Right lobe of liver (tissue), 6 donors: ENCODE data around the gene NPW. TPM values are rescaled to one million over a fixed set of nuclear protein-coding genes. Genes with fewer than 3 reads are reported as not detected.

Experiments used
- ATAC-seq, 4 donors: fragments of 200-7000 bp; cut with Tn5 transposase; one replicate each; pipeline ENCODE4 v1.9.1; 2020; ENCODE audit warnings: mild to moderate bottlenecking in 4 of 4, moderate library complexity in 4 of 4
- DNase-seq, 3 donors: peaks; one replicate each; pipeline ENCODE4 v3.0.0-alpha.2; 2020
- H3K27ac ChIP-seq, 3 donors: fragments of 200-600 bp; one replicate each; pipeline ENCODE4 v1.8.0; 2022
- H3K27me3 ChIP-seq, 2 donors: fragments of 200-600 bp; one replicate each; pipeline ENCODE4 v1.8.0; 2022
- H3K36me3 ChIP-seq, 4 donors: fragments of 200-600 bp; sonication (generic) in 1 of 4; one replicate each; pipeline versions ENCODE4 v1.5.1 to v1.8.0; 2017 to 2022; ENCODE audit warnings: control low read depth in 1 of 4
- H3K4me1 ChIP-seq, 4 donors: fragments of 200-600 bp; sonication (generic) in 1 of 4; one replicate each; pipeline versions ENCODE4 v1.5.1 to v1.8.0; 2017 to 2022; ENCODE audit warnings: control low read depth in 1 of 4
- H3K4me3 ChIP-seq, 3 donors: fragments of 200-600 bp; one replicate each; pipeline ENCODE4 v1.8.0; 2022
- H3K9me3 ChIP-seq, 4 donors: fragments of 200-600 bp; sonication (generic) in 1 of 4; one replicate each; pipeline versions ENCODE4 v1.5.1 to v1.8.0; 2017 to 2022; ENCODE audit warnings: control low read depth in 1 of 4
- POLR2A ChIP-seq: fragments of 450-650 bp; IDR thresholded peaks from one replicate; pipeline ENCODE4 v1.6.1; 2017; ENCODE audit warnings: antibody characterized with exemption, mild to moderate bottlenecking
- WGBS: methylation state at CpG from one replicate; pipeline ENCODE4 v1.1.6; 2018; ENCODE audit warnings: low coverage, low lambda C conversion rate; ENCODE audit not compliant: insufficient coverage; ENCODE audit errors: missing lambda C conversion rate; 5-methylcytosine and 5-hydroxymethylcytosine counted together
- intact Hi-C, 2 donors: fragments of 100-400 bp; cut with DNase I; formaldehyde crosslinking; loops; one replicate each; pipeline versions ENCODE4 v1.11.2 to v1.14.1; 2022
- small RNA-seq, 2 experiments: library from RNA; depleted of rRNA; stranded (forward); fragments of <200 nt; gene quantifications; one replicate each; pipeline ENCODE3, GENCODE V24; 2016
- total RNA-seq, 6 experiments: library from RNA; depleted of rRNA in 2 of 6; stranded (reverse); fragments of >200 nt in 2 of 6; fragmentation: NEBNext Ultra II Directional in 3 of 6; extraction: Animal tissue kit (Norgen Biotek cat#: 25700) in 3 of 6; gene quantifications; one replicate each; pipeline versions ENCODE4 v1.1.0 to v1.2.4, GENCODE V29; 2016 to 2023
- TF ChIP-seq, protein P1 (sequence below), 4 donors: fragments of 200-600 bp in 3 of 4; fragments of 450-650 bp in 1 of 4; IDR thresholded peaks; one replicate each; pipeline versions ENCODE4 v1.5.1 to v1.8.0; 2016 to 2022; ENCODE audit warnings: antibody characterized with exemption in 4 of 4, mild to moderate bottlenecking in 2 of 4
- donor health status: DM: no; HTN: yes; CAD: no.
- donor health status: DM: no; HTN: no; CAD: no.
- donor health status: DM: no; HTN: no; CAD: no.
- donor health status: DM: no; HTN: yes; CAD: no.
- donor health status: DM: no; HTN: yes; CAD: no.

NPW gene
- total RNA-seq, 6 experiments from 2014 or later: 2.7 to 12.3 (median 8.2) TPM

DNA sequence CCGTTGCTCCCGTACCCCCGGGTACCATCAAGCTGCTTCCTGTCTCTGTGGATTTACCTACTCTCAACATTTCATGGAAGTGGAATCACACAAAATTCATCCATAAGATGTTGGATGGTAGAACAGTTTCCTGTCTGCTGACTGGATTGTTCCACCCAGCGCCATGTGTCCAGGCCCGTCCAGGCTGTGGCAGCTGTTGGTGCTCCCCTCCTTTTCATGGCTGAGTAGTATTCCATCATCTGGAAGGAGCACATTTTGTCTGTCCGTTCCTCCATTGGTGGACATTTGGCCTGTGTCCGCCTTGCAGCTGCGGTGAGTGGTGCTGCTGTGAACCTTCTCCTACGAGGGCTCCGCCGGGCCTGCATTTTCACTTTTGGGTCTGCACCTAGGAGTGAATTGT, 46.6 kb downstream of the NPW start:
- no peak for DNase-seq
- no peak for TF ChIP-seq POLR2A
- TF ChIP-seq, protein P1, sequence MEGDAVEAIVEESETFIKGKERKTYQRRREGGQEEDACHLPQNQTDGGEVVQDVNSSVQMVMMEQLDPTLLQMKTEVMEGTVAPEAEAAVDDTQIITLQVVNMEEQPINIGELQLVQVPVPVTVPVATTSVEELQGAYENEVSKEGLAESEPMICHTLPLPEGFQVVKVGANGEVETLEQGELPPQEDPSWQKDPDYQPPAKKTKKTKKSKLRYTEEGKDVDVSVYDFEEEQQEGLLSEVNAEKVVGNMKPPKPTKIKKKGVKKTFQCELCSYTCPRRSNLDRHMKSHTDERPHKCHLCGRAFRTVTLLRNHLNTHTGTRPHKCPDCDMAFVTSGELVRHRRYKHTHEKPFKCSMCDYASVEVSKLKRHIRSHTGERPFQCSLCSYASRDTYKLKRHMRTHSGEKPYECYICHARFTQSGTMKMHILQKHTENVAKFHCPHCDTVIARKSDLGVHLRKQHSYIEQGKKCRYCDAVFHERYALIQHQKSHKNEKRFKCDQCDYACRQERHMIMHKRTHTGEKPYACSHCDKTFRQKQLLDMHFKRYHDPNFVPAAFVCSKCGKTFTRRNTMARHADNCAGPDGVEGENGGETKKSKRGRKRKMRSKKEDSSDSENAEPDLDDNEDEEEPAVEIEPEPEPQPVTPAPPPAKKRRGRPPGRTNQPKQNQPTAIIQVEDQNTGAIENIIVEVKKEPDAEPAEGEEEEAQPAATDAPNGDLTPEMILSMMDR (IDR thresholded peaks at IDR 0.05): no peak
- H3K4me3 ChIP-seq: no peak overlapping the region
- H3K4me1 ChIP-seq: peaks cover 0 to 8% (median 4%) of the 10 kb centered on the region in 4 donors
- 85% methylated on average over 4 of the region's 11 CpGs for WGBS
- peaks cover 0 to 53% (median 8%) of the 10 kb centered on the region in 4 donors for H3K36me3 ChIP-seq
- intact Hi-C loops: no loop called here
- H3K27ac ChIP-seq: no peak overlapping the region
- no peaks in the 10 kb centered on the region for H3K9me3 ChIP-seq
- no peak for ATAC-seq
- H3K27me3 ChIP-seq: no peaks in the 10 kb centered on the region

Small RNA genes lying within 50 kb of the gene (small RNA-seq; reads per million reads assigned to genes)
- gene AC005363.2 (0 reads per million in 2 experiments), gene RN7SL219P (0 reads per million in 2 experiments)

Other genes with a start within 250 kb of the NPW start
- gene NME3, start 248.2 kb upstream of the NPW start, total RNA-seq: 10 to 100 TPM; 17.9 to 36.1 (median 23.2) TPM
- 10 to 100 TPM in 1 of 6 experiments, 1 to 10 TPM in 5; 3.8 to 11.1 (median 5.0) TPM for gene EME2, start 247.0 kb upstream of the NPW start, total RNA-seq
- 10 to 100 TPM; 42.5 to 90.5 (median 52.9) TPM for gene MRPS34, start 246.7 kb upstream of the NPW start, total RNA-seq
- gene SPSB3, start 237.2 kb upstream of the NPW start, total RNA-seq: 10 to 100 TPM; 18.6 to 42.5 (median 34.5) TPM
- gene NUBP2, start 236.8 kb upstream of the NPW start, total RNA-seq: 10 to 100 TPM; 21.1 to 90.3 (median 32.6) TPM
- 100 to 1,000 TPM in 1 of 6 experiments, 10 to 100 TPM in 5; 38.7 to 124 (median 85.3) TPM for gene IGFALS, start 226.1 kb upstream of the NPW start, total RNA-seq
- 100 to 1,000 TPM in 4 of 6 experiments, 10 to 100 TPM in 2; 77.9 to 161 (median 143) TPM for gene HAGH, start 193.0 kb upstream of the NPW start, total RNA-seq
- gene FAHD1, start 192.6 kb upstream of the NPW start, total RNA-seq: 10 to 100 TPM; 25.5 to 96.5 (median 36.0) TPM
- gene MEIOB, start 147.6 kb upstream of the NPW start, total RNA-seq: under 1 TPM in 2 of 6 experiments, not detected in 4; 0.39 to 0.40 TPM
- not detected for gene HS3ST6, start 101.4 kb upstream of the NPW start, total RNA-seq
- 100 to 1,000 TPM in 3 of 6 experiments, 10 to 100 TPM in 3; 63.4 to 121 (median 98.5) TPM for gene MSRB1, start 76.6 kb upstream of the NPW start, total RNA-seq
- under 1 TPM in 1 of 6 experiments, not detected in 5; 0.12 TPM for gene RPL3L, start 65.1 kb upstream of the NPW start, total RNA-seq
- 100 to 1,000 TPM in 2 of 6 experiments, 10 to 100 TPM in 4; 68.7 to 210 (median 81.2) TPM for gene NDUFB10, start 60.2 kb upstream of the NPW start, total RNA-seq
- gene RPS2, start 55.0 kb upstream of the NPW start, total RNA-seq: 1,000 to 10,000 TPM in 1 of 6 experiments, 100 to 1,000 TPM in 5; 451 to 1,052 (median 541) TPM
- gene RNF151, start 52.9 kb upstream of the NPW start, total RNA-seq: not detected
- 10 to 100 TPM; 15.8 to 42.4 (median 18.1) TPM for gene TBL3, start 47.7 kb upstream of the NPW start, total RNA-seq
- 1 to 10 TPM in 1 of 6 experiments, under 1 TPM in 3, not detected in 2; 0.51 to 1.3 (median 0.60) TPM for gene NOXO1, start 38.3 kb upstream of the NPW start, total RNA-seq
- gene GFER, start 35.6 kb upstream of the NPW start, total RNA-seq: 10 to 100 TPM; 16.1 to 18.6 (median 18.0) TPM
- under 1 TPM in 1 of 6 experiments, not detected in 5; 0.22 TPM for gene SYNGR3, start 29.8 kb upstream of the NPW start, total RNA-seq
- gene ZNF598, start 10.0 kb upstream of the NPW start, total RNA-seq: 10 to 100 TPM; 21.6 to 46.4 (median 25.0) TPM
- 100 to 1,000 TPM; 129 to 284 (median 186) TPM for gene NHERF2, start 7.1 kb downstream of the NPW start, total RNA-seq
- gene NTHL1, start 28.0 kb downstream of the NPW start, total RNA-seq: 100 to 1,000 TPM in 1 of 6 experiments, 10 to 100 TPM in 5; 12.0 to 127 (median 42.6) TPM
- gene TSC2, start 28.2 kb downstream of the NPW start, total RNA-seq: 100 to 1,000 TPM in 1 of 6 experiments, 10 to 100 TPM in 5; 25.7 to 124 (median 59.4) TPM
- gene PKD1, start 116.1 kb downstream of the NPW start, total RNA-seq: 10 to 100 TPM; 28.5 to 58.2 (median 42.8) TPM
- gene RAB26, start 128.8 kb downstream of the NPW start, total RNA-seq: 10 to 100 TPM in 3 of 6 experiments, 1 to 10 TPM in 3; 3.8 to 14.6 (median 8.7) TPM
- gene TRAF7, start 136.0 kb downstream of the NPW start, total RNA-seq: 10 to 100 TPM; 40.9 to 56.2 (median 46.2) TPM
- not detected for gene CASKIN1, start 176.8 kb downstream of the NPW start, total RNA-seq
- 10 to 100 TPM; 13.1 to 51.0 (median 17.5) TPM for gene MLST8, start 185.7 kb downstream of the NPW start, total RNA-seq
- gene BRICD5, start 191.1 kb downstream of the NPW start, total RNA-seq: 1 to 10 TPM in 4 of 6 experiments, under 1 TPM in 2; 0.74 to 3.7 (median 2.0) TPM
- gene PGP, start 195.1 kb downstream of the NPW start, total RNA-seq: 10 to 100 TPM in 1 of 6 experiments, 1 to 10 TPM in 5; 3.8 to 14.2 (median 6.9) TPM
- 10 to 100 TPM in 4 of 6 experiments, 1 to 10 TPM in 2; 8.9 to 11.3 (median 10.4) TPM for gene E4F1, start 203.8 kb downstream of the NPW start, total RNA-seq
- gene DNASE1L2, start 216.7 kb downstream of the NPW start, total RNA-seq: 1 to 10 TPM in 1 of 6 experiments, under 1 TPM in 4, not detected in 1; 0.31 to 1.1 (median 0.40) TPM
- gene ECI1, start 231.8 kb downstream of the NPW start, total RNA-seq: 100 to 1,000 TPM in 2 of 6 experiments, 10 to 100 TPM in 4; 68.1 to 150 (median 85.5) TPM
- gene RNPS1, start 248.3 kb downstream of the NPW start, total RNA-seq: 10 to 100 TPM; 29.0 to 61.9 (median 38.9) TPM